ENCODE results near the gene NQO2. TPM values are rescaled to one million over a fixed set of nuclear protein-coding genes. Genes with fewer than 3 reads are reported as not detected.
"Not testable (repeated sequence)": the region's sequence is repeated elsewhere in the genome, so short reads cannot be mapped to it uniquely, and the experiment has no call there.

The NQO2 gene
- total and polyA plus RNA-seq, 7 donors, result 42.8 to 201 (median 119) TPM

DNA sequence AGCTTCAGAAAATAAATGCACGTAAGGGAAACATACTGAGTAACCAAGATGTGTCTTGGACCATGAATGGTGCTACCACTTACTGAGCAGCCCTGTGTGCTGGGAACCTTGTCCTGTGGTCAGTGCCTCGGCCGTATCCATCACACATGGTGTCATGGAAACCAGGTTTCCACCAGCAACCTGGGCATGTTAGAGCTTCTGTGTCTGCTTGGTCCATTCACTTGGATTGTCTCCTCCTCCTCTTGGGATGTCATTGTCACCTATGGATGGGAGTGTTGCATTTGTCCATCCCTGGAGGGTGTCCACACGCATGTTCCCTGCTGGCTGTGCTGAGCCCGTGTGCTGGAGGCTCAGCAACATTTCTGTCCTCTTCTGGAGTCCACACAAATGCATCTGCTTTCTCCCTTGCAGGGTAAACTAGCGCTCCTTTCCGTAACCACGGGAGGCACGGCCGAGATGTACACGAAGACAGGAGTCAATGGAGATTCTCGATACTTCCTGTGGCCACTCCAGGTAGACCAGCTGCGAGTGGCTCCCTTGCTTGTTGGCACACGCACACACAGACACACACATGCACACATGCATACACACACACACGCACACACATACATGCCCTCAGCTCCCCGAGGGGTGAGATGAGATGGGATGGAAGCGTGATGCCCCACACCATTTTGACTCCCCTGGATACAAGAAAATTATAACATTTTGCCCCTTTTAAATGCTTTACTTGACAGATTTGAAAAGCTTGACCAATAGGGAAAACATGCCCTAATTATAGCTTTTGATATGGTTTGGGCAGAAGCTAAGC is 17.0 kb downstream of the NQO2 start:
- Histone ChIP-seq H3K36me3 (ENCODE audit: insufficient read depth in 1 of 2, low read depth in 1 of 2) (peaks cover 14 to 96% of the 10 kb centered on the region in 2 donors), H3K4me1 (peaks cover 18% of the 10 kb centered on the region)
- no peak for ATAC-seq

DNA sequence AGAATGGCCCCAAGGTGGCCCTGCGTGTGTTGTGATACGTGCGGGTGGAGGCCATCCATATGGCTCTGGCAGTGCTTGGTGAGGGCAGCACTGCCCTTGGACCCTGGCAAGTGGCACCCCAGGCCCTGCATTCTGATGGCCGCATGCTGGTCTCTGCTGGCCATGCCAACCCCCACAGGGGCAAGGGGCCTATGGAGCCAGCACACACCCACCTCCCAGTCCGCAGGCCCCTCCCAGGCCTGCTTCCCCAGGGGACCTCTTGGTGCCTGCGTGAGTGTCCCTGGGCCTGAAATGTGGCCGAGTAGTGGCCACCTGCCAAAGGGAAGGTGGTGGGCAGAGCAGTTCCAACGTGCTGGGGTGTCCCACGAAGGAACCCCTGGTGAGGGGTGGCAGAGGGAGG is 17.6 kb downstream of the NQO2 start:
- Histone ChIP-seq H3K4me3 (no peak overlapping the region), H3K36me3 (ENCODE audit: insufficient read depth in 1 of 2, low read depth in 1 of 2) (peaks cover 11 to 90% of the 10 kb centered on the region in 2 donors), H3K27ac (peak overlapping the region; percentile 41), H3K27me3 (ENCODE audit: insufficient read depth in 3 of 3, low read length in 2 of 3) (no peaks in the 10 kb centered on the region), H3K9me3 (no peaks in the 10 kb centered on the region), H3K4me1 (peaks cover 24% of the 10 kb centered on the region)
- intact Hi-C loops (cut with DNase I), result no loop called here
- TF ChIP-seq, protein P1, sequence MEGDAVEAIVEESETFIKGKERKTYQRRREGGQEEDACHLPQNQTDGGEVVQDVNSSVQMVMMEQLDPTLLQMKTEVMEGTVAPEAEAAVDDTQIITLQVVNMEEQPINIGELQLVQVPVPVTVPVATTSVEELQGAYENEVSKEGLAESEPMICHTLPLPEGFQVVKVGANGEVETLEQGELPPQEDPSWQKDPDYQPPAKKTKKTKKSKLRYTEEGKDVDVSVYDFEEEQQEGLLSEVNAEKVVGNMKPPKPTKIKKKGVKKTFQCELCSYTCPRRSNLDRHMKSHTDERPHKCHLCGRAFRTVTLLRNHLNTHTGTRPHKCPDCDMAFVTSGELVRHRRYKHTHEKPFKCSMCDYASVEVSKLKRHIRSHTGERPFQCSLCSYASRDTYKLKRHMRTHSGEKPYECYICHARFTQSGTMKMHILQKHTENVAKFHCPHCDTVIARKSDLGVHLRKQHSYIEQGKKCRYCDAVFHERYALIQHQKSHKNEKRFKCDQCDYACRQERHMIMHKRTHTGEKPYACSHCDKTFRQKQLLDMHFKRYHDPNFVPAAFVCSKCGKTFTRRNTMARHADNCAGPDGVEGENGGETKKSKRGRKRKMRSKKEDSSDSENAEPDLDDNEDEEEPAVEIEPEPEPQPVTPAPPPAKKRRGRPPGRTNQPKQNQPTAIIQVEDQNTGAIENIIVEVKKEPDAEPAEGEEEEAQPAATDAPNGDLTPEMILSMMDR (IDR thresholded peaks at IDR 0.05), result no peak
- DNase-seq (peak in 1 of 2 donors; percentile 51), ATAC-seq (peak in 1 of 4 donors; percentile 11)
- 75 to 97% (median 84%) methylated on average over 9 of the region's 9 CpGs for WGBS, 3 donors

More for the DNA sequence above, 17.0 kb downstream of the NQO2 start:
- TF ChIP-seq, protein P1 (IDR thresholded peaks at IDR 0.05), result no peak
- intact Hi-C loops (cut with DNase I), result no loop called here
- no peaks in the 10 kb centered on the region for H3K27me3 ChIP-seq (ENCODE audit: insufficient read depth in 3 of 3, low read length in 2 of 3)
- no peak overlapping the region for H3K4me3 ChIP-seq
- no peaks in the 10 kb centered on the region for H3K9me3 ChIP-seq
- no peak overlapping the region for H3K27ac ChIP-seq
- no peak for DNase-seq
- WGBS, 3 donors, result 94 to 96% (median 96%) methylated on average over 17 of the region's 17 CpGs

DNA sequence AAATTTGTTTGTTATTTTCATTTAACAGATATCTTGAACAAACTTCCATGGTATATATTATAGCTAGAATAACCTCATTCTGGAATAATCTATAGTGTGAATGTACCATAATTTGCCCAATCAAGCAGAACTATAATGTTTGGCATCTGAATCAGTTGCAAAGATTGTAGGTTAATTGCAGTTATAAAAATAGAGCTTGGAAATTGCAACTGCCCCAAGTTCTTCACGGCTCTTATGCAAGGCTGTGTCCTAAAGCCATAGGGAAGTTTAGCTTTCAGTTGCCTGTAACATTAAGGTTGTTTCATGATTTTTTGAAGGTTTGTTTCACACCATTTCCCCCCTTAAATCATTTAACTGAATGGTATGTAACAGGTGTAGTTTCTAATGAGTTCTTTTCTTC is 19.4 kb downstream of the NQO2 start:
- intact Hi-C loops (cut with DNase I), result loop anchor here in 1 of 2 donors (2.0 kb wide), 1 partner anchor 14 kb away; no protein-coding TSS in a partner anchor
- H3K27ac ChIP-seq, result peak overlapping the region; percentile 49
- TF ChIP-seq, protein P1 (IDR thresholded peaks at IDR 0.05), result no peak
- no peaks in the 10 kb centered on the region for H3K27me3 ChIP-seq (ENCODE audit: insufficient read depth in 3 of 3, low read length in 2 of 3)
- H3K4me1 ChIP-seq, result peaks cover 28% of the 10 kb centered on the region
- H3K36me3 ChIP-seq (ENCODE audit: insufficient read depth in 1 of 2, low read depth in 1 of 2), result peaks cover 4 to 73% of the 10 kb centered on the region in 2 donors
- no peak overlapping the region for H3K4me3 ChIP-seq
- H3K9me3 ChIP-seq, result no peaks in the 10 kb centered on the region
- WGBS, 3 donors, result 26 to 32% (median 29%) methylated on average over 1 of the region's 1 CpG
- ATAC-seq (no peak), DNase-seq (no peak)

DNA sequence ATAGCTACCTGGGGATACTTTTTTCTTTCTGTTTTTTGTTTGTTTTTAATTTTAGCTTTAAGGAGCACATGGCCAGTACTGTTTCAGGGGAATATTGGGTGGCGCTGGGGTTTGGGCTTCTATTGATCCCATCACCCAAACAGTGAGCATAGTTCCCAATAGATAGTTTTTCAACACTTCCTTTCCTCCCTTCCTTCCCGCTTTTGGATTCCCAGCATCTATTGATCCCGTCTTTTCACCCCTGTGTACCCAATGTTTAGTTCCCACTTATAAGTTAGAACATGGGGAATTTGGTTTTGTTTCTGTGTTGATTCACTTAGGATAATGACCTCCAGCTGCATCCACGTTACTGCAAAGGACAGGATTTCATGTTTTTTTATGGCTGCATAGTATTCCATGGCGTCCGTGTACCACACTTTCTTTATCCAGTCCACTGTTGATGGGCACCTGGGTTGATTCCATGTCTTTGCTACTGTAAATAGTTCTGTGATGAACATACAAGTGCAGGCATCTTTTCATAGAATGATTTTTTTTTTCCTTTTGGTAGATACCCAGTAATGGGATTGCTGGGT is 20.1 kb downstream of the NQO2 start:
- TF ChIP-seq, protein P1 (IDR thresholded peaks at IDR 0.05), result no peak
- Histone ChIP-seq H3K4me3 (no peak overlapping the region), H3K9me3 (no peaks in the 10 kb centered on the region), H3K4me1 (peaks cover 35% of the 10 kb centered on the region), H3K27me3 (ENCODE audit: insufficient read depth in 3 of 3, low read length in 2 of 3) (no peaks in the 10 kb centered on the region), H3K27ac (peak overlapping the region; percentile 49), H3K36me3 (ENCODE audit: insufficient read depth in 1 of 2, low read depth in 1 of 2) (peaks cover 2 to 65% of the 10 kb centered on the region in 2 donors)
- DNase-seq, result no peak
- WGBS, 3 donors, result 89 to 93% (median 91%) methylated on average over 6 of the region's 6 CpGs
- ATAC-seq, result no peak
- intact Hi-C loops (cut with DNase I), result loop anchor here in 1 of 2 donors (2.0 kb wide), 1 partner anchor 15 kb away; no protein-coding TSS in a partner anchor

DNA sequence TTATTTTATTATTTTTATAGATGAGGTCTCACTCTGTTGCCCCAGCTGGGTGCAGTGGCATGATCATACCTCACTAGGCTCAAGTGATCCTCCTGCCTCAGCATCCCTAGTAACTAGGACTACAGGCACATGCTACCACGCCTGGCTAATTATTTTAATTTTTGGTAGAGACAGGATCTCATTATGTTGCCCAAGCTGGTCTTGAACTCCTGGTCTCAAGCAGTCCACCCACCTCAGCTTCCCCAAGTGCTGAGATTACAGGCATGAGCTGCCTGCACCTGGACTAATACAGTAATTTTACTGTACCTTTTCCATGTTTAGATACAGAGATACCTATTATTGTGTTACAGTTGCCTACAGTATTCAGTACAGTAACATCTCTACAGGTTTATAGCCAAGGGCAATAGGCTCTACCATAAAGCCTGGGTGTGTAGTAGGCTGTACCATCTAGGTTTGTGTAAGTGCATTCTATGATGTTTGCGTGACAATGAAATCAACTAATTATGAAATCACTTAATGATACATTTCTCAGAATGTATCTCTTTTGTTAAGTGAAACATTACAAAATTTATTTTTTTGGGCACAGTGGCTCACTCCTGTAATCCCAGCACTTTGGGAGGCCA is 21.4 kb downstream of the NQO2 start:
- H3K4me3 ChIP-seq; intact Hi-C loops (cut with DNase I); H3K9me3 ChIP-seq; DNase-seq; H3K27me3 ChIP-seq (ENCODE audit: insufficient read depth in 3 of 3, low read length in 2 of 3); ATAC-seq: not testable (repeated sequence)
- peak overlapping the region; percentile 13 for H3K27ac ChIP-seq
- peaks cover 0 to 52% of the 10 kb centered on the region in 2 donors for H3K36me3 ChIP-seq (ENCODE audit: insufficient read depth in 1 of 2, low read depth in 1 of 2)
- peaks cover 46% of the 10 kb centered on the region for H3K4me1 ChIP-seq
- WGBS, 3 donors, result 94 to 97% (median 95%) methylated on average over 2 of the region's 2 CpGs
